ENCODE data around the gene COL4A2. TPM values are rescaled to one million over a fixed set of nuclear protein-coding genes. Genes with fewer than 3 reads are reported as not detected.

Gene COL4A2
- total RNA-seq, 1 donor from 2014 or later = 1,414 TPM

GRCh38 chr13:110521296-110521680 is 214.2 kb downstream of the COL4A2 start:
- Mint-ChIP-seq H3K4me3 (ENCODE audit: unreplicated experiment) (no peak overlapping the region), H3K9me3 (ENCODE audit: unreplicated experiment) (no peaks in the 10 kb centered on the region), H3K4me1 (ENCODE audit: low read depth, unreplicated experiment) (peaks cover 4% of the 10 kb centered on the region), H3K27me3 (ENCODE audit: low read depth, unreplicated experiment) (peaks cover 14% of the 10 kb centered on the region), H3K36me3 (ENCODE audit: low read depth, unreplicated experiment) (peaks cover 6% of the 10 kb centered on the region), H3K27ac (ENCODE audit: unreplicated experiment) (no peak overlapping the region)
- H3K27me3 ChIP-seq (ENCODE audit: insufficient read depth, low read length) = no peaks in the 10 kb centered on the region
- peaks cover 7% of the 10 kb centered on the region for H3K4me1 ChIP-seq (ENCODE audit: insufficient read depth, low read length)
- TF ChIP-seq CTCF (IDR thresholded peaks at IDR 0.05; ENCODE audit: insufficient read depth, low read depth, low read length) = no peak
- no peak overlapping the region for H3K4me3 ChIP-seq (ENCODE audit: insufficient read depth, low read depth, low read length)
- no peaks in the 10 kb centered on the region for H3K79me2 ChIP-seq (ENCODE audit: insufficient read depth, low read length)
- no peak for DNase-seq (ENCODE audit: low read depth)
- H2AFZ ChIP-seq (ENCODE audit: low read depth, low read length) = no peak overlapping the region
- H3K4me2 ChIP-seq (ENCODE audit: low read length) = peak overlapping the region; percentile 11
- H3K27ac ChIP-seq (ENCODE audit: low read depth, low read length) = no peak overlapping the region
- peaks cover 9% of the 10 kb centered on the region for H4K20me1 ChIP-seq (ENCODE audit: insufficient read depth, low read length)
- no peaks in the 10 kb centered on the region for H3K36me3 ChIP-seq (ENCODE audit: insufficient read depth, low read length)
- H3K9me3 ChIP-seq (ENCODE audit: insufficient read depth, low read depth, low read length) = no peaks in the 10 kb centered on the region
- no peak for FAIRE-seq
- H3K9ac ChIP-seq (ENCODE audit: low read length) = no peak overlapping the region

GRCh38 chr13:110521946-110522345 is 214.9 kb downstream of the COL4A2 start:
- no peaks in the 10 kb centered on the region for H3K27me3 ChIP-seq (ENCODE audit: insufficient read depth, low read length)
- peaks cover 7% of the 10 kb centered on the region for H3K4me1 ChIP-seq (ENCODE audit: insufficient read depth, low read length)
- FAIRE-seq (no peak), DNase-seq (ENCODE audit: low read depth) (no peak)
- Mint-ChIP-seq H3K9me3 (ENCODE audit: unreplicated experiment) (no peaks in the 10 kb centered on the region), H3K4me3 (ENCODE audit: unreplicated experiment) (no peak overlapping the region), H3K27ac (ENCODE audit: unreplicated experiment) (no peak overlapping the region), H3K4me1 (ENCODE audit: low read depth, unreplicated experiment) (peaks cover 4% of the 10 kb centered on the region), H3K36me3 (ENCODE audit: low read depth, unreplicated experiment) (peaks cover 5% of the 10 kb centered on the region), H3K27me3 (ENCODE audit: low read depth, unreplicated experiment) (peaks cover 16% of the 10 kb centered on the region)
- H3K4me3 ChIP-seq (ENCODE audit: insufficient read depth, low read depth, low read length) = no peak overlapping the region
- H4K20me1 ChIP-seq (ENCODE audit: insufficient read depth, low read length) = peaks cover 6% of the 10 kb centered on the region
- H3K36me3 ChIP-seq (ENCODE audit: insufficient read depth, low read length) = no peaks in the 10 kb centered on the region
- no peaks in the 10 kb centered on the region for H3K79me2 ChIP-seq (ENCODE audit: insufficient read depth, low read length)
- H2AFZ ChIP-seq (ENCODE audit: low read depth, low read length) = no peak overlapping the region
- H3K9ac ChIP-seq (ENCODE audit: low read length) = no peak overlapping the region
- H3K4me2 ChIP-seq (ENCODE audit: low read length) = no peak overlapping the region
- no peaks in the 10 kb centered on the region for H3K9me3 ChIP-seq (ENCODE audit: insufficient read depth, low read depth, low read length)
- H3K27ac ChIP-seq (ENCODE audit: low read depth, low read length) = no peak overlapping the region
- TF ChIP-seq CTCF (IDR thresholded peaks at IDR 0.05; ENCODE audit: insufficient read depth, low read depth, low read length) (no peak), EZH2 (IDR thresholded peaks at IDR 0.05; ENCODE audit: insufficient read depth, low read length) (no peak)

- Histone ChIP-seq H4K20me1 (ENCODE audit: insufficient read depth, low read length) (peaks cover 6% of the 10 kb centered on the region), H2AFZ (ENCODE audit: low read depth, low read length) (no peak overlapping the region), H3K36me3 (ENCODE audit: insufficient read depth, low read length) (no peaks in the 10 kb centered on the region), H3K27ac (ENCODE audit: low read depth, low read length) (no peak overlapping the region), H3K9me3 (ENCODE audit: insufficient read depth, low read depth, low read length) (no peaks in the 10 kb centered on the region), H3K4me2 (ENCODE audit: low read length) (no peak overlapping the region), H3K4me3 (ENCODE audit: insufficient read depth, low read depth, low read length) (no peak overlapping the region), H3K27me3 (ENCODE audit: insufficient read depth, low read length) (no peaks in the 10 kb centered on the region), H3K9ac (ENCODE audit: low read length) (no peak overlapping the region), H3K79me2 (ENCODE audit: insufficient read depth, low read length) (no peaks in the 10 kb centered on the region), H3K4me1 (ENCODE audit: insufficient read depth, low read length) (peaks cover 7% of the 10 kb centered on the region)
- Mint-ChIP-seq H3K9me3 (ENCODE audit: unreplicated experiment) (no peaks in the 10 kb centered on the region), H3K4me1 (ENCODE audit: low read depth, unreplicated experiment) (no peaks in the 10 kb centered on the region), H3K4me3 (ENCODE audit: unreplicated experiment) (no peak overlapping the region), H3K36me3 (ENCODE audit: low read depth, unreplicated experiment) (no peaks in the 10 kb centered on the region), H3K27ac (ENCODE audit: unreplicated experiment) (no peak overlapping the region), H3K27me3 (ENCODE audit: low read depth, unreplicated experiment) (peaks cover 16% of the 10 kb centered on the region)
- TF ChIP-seq EZH2 (IDR thresholded peaks at IDR 0.05; ENCODE audit: insufficient read depth, low read length) (no peak), CTCF (IDR thresholded peaks at IDR 0.05; ENCODE audit: insufficient read depth, low read depth, low read length) (no peak)
- FAIRE-seq (no peak), DNase-seq (ENCODE audit: low read depth) (no peak)
Observed at GRCh38 chr13:110522721-110523120, 215.6 kb downstream of the COL4A2 start.

Measured in astrocyte (in vitro differentiated cells and primary cell).